Measurements from ENCODE around the gene NEU3. TPM values are rescaled to one million over a fixed set of nuclear protein-coding genes. Genes with fewer than 3 reads are reported as not detected.

The NEU3 gene
- total and polyA plus RNA-seq, 2 donors (not counting 1 experiment from before 2014, with no cell fraction given): 17.0 to 17.4 TPM

DNA sequence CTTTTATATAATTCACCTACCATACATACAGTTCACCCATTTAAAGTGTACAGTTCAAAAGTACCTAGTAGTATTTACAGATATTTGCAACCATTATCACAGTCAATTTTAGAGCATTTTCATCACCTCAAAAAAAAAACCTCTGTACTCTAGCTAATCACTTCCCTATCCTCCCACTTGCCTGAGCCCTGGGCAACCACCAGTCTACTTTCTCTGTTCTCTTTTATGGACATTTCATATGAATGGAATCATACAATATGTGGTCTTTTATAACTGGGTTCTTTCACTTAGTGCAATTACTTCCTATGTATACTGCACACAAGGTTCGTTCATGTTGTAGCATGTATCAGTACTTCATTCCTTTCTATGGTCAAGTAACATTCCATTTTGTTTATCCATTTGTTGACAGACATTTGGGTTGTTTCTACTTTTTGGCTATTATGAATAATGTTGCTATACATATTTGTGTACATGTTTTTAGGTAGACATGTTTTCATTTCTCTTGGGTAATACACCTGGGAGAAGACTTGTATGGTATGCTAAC is 17.8 kb upstream of the NEU3 start:
- Histone ChIP-seq H3K79me2 (ENCODE audit: control insufficient read depth, insufficient read depth, low read length) (peaks cover 49% of the 10 kb centered on the region), H3K4me3 (ENCODE audit: control extremely low read depth in 1 of 5, extremely low read depth in 1 of 5, insufficient read depth in 1 of 5, low read depth in 2 of 5, low read length in 4 of 5) (no peak overlapping the region), H3K4me1 (ENCODE audit: control insufficient read depth in 2 of 2, insufficient read depth in 2 of 2, low read length in 2 of 2) (no peaks in the 10 kb centered on the region), H3K4me2 (replicated peaks; ENCODE audit: low read depth, low read length, poor library complexity, severe bottlenecking) (no peak overlapping the region), H3K27me3 (replicated peaks in 1 of 4; ENCODE audit: control extremely low read depth in 1 of 4, control insufficient read depth in 3 of 4, insufficient read depth in 4 of 4, low read length in 3 of 4) (no peaks in the 10 kb centered on the region), H4K20me1 (ENCODE audit: control insufficient read depth, insufficient read depth, low read length, poor library complexity, severe bottlenecking) (peaks cover 41% of the 10 kb centered on the region), H2AFZ (ENCODE audit: insufficient read depth, low read depth, low read length, poor library complexity, severe bottlenecking) (no peak overlapping the region), H3K36me3 (replicated peaks in 1 of 2; ENCODE audit: control extremely low read depth in 1 of 2, control insufficient read depth in 1 of 2, extremely low read depth in 1 of 2, insufficient read depth in 2 of 2, low read length in 1 of 2) (peaks cover 3 to 84% of the 10 kb centered on the region in 2 experiments), H3K9ac (ENCODE audit: low read length) (no peak overlapping the region), H3K9me3 (ENCODE audit: control extremely low read depth in 1 of 3, control insufficient read depth in 2 of 3, insufficient read depth in 1 of 3, low read length in 2 of 3) (no peaks in the 10 kb centered on the region), H3K27ac (ENCODE audit: low read length in 2 of 2) (no peak overlapping the region)
- H3K4me3 Mint-ChIP-seq: no peak overlapping the region
- H3K27me3 Mint-ChIP-seq: no peaks in the 10 kb centered on the region
- H3K4me1 Mint-ChIP-seq: peaks cover 3% of the 10 kb centered on the region
- WGBS (ENCODE audit: insufficient coverage): no CpG with 5 or more reads among the region's 1 CpG
- intact Hi-C loops (cut with micrococcal nuclease): no loop called here
- POLR2A ChIA-PET: no interaction called here
- H3K9me3 Mint-ChIP-seq (ENCODE audit: insufficient read depth): no peaks in the 10 kb centered on the region
- CTCF ChIA-PET: no interaction called here
- TF ChIP-seq, protein P1, sequence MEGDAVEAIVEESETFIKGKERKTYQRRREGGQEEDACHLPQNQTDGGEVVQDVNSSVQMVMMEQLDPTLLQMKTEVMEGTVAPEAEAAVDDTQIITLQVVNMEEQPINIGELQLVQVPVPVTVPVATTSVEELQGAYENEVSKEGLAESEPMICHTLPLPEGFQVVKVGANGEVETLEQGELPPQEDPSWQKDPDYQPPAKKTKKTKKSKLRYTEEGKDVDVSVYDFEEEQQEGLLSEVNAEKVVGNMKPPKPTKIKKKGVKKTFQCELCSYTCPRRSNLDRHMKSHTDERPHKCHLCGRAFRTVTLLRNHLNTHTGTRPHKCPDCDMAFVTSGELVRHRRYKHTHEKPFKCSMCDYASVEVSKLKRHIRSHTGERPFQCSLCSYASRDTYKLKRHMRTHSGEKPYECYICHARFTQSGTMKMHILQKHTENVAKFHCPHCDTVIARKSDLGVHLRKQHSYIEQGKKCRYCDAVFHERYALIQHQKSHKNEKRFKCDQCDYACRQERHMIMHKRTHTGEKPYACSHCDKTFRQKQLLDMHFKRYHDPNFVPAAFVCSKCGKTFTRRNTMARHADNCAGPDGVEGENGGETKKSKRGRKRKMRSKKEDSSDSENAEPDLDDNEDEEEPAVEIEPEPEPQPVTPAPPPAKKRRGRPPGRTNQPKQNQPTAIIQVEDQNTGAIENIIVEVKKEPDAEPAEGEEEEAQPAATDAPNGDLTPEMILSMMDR (IDR thresholded peaks at IDR 0.05): no peak
- TF ChIP-seq EZH2 (IDR thresholded peaks at IDR 0.05; ENCODE audit: borderline replicate concordance, insufficient read depth, low read depth, low read length, poor library complexity, severe bottlenecking): no peak
- no peak overlapping the region for H3K27ac Mint-ChIP-seq
- DNase-seq: no peak
- no peak for ATAC-seq (ENCODE audit: low read depth)

DNA sequence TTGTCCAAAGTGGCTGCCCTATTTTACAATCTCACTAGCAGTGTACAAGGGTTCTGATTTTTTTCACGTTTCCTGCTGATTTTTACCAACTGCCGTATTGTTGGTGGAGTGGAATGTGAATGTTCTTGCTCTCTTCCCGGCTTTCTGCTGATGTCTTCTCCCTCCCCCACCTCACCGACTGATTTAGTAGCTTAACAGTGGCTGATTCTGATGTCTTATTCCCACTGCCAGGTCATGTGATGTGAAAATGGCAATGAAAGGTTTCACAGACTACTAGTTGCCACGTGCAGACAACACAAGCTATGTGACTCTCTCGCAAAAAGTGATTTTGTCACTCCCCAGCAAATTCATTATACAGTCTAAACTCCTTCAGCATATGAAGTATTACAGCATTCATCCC is 17.3 kb upstream of the NEU3 start:
- 94% methylated on average over 2 of the region's 6 CpGs for WGBS (ENCODE audit: insufficient coverage)
- POLR2A ChIA-PET: no interaction called here

More for the DNA sequence above, 17.3 kb upstream of the NEU3 start:
- Histone ChIP-seq H4K20me1 (ENCODE audit: control insufficient read depth, insufficient read depth, low read length, poor library complexity, severe bottlenecking) (peaks cover 41% of the 10 kb centered on the region), H3K36me3 (replicated peaks in 1 of 2; ENCODE audit: control extremely low read depth in 1 of 2, control insufficient read depth in 1 of 2, extremely low read depth in 1 of 2, insufficient read depth in 2 of 2, low read length in 1 of 2) (peaks cover 3 to 88% of the 10 kb centered on the region in 2 experiments), H2AFZ (ENCODE audit: insufficient read depth, low read depth, low read length, poor library complexity, severe bottlenecking) (no peak overlapping the region), H3K27me3 (replicated peaks in 1 of 4; ENCODE audit: control extremely low read depth in 1 of 4, control insufficient read depth in 3 of 4, insufficient read depth in 4 of 4, low read length in 3 of 4) (no peaks in the 10 kb centered on the region), H3K4me3 (ENCODE audit: control extremely low read depth in 1 of 5, extremely low read depth in 1 of 5, insufficient read depth in 1 of 5, low read depth in 2 of 5, low read length in 4 of 5) (no peak overlapping the region), H3K4me1 (ENCODE audit: control insufficient read depth in 2 of 2, insufficient read depth in 2 of 2, low read length in 2 of 2) (no peaks in the 10 kb centered on the region), H3K9me3 (ENCODE audit: control extremely low read depth in 1 of 3, control insufficient read depth in 2 of 3, insufficient read depth in 1 of 3, low read length in 2 of 3) (no peaks in the 10 kb centered on the region), H3K27ac (ENCODE audit: low read length in 2 of 2) (no peak overlapping the region), H3K9ac (ENCODE audit: low read length) (no peak overlapping the region), H3K79me2 (ENCODE audit: control insufficient read depth, insufficient read depth, low read length) (peaks cover 49% of the 10 kb centered on the region), H3K4me2 (replicated peaks; ENCODE audit: low read depth, low read length, poor library complexity, severe bottlenecking) (no peak overlapping the region)
- H3K9me3 Mint-ChIP-seq (ENCODE audit: insufficient read depth): no peaks in the 10 kb centered on the region
- CTCF ChIA-PET: interaction anchor here (0.7 to 1.2 kb wide), 3 partner anchors 72 to 242 kb away, joined by 3 read pairs; no protein-coding TSS in a partner anchor
- no peak for ATAC-seq (ENCODE audit: low read depth)
- intact Hi-C loops (cut with micrococcal nuclease): no loop called here
- H3K27me3 Mint-ChIP-seq: no peaks in the 10 kb centered on the region
- DNase-seq: no peak
- H3K4me1 Mint-ChIP-seq: peaks cover 3% of the 10 kb centered on the region
- H3K27ac Mint-ChIP-seq: no peak overlapping the region
- H3K4me3 Mint-ChIP-seq: no peak overlapping the region
- TF ChIP-seq, protein P1 (IDR thresholded peaks at IDR 0.05): no peak
- TF ChIP-seq EZH2 (IDR thresholded peaks at IDR 0.05; ENCODE audit: borderline replicate concordance, insufficient read depth, low read depth, low read length, poor library complexity, severe bottlenecking): no peak

Measured in B cell (primary cell).